ENCODE data around the gene COX8C. TPM values are rescaled to one million over a fixed set of nuclear protein-coding genes. Genes with fewer than 3 reads are reported as not detected.

The COX8C gene
- total and polyA plus RNA-seq, 2 experiments from 2014 or later = 0.73 TPM; not detected in 1

- H3K9me2 ChIP-seq (ENCODE audit: insufficient read depth) = no peaks in the 10 kb centered on the region
- no peaks in the 10 kb centered on the region for H3K27me3 ChIP-seq (ENCODE audit: insufficient read depth)
- H3K36me3 ChIP-seq (ENCODE audit: insufficient read depth) = no peaks in the 10 kb centered on the region
- Mint-ChIP-seq H3K36me3 (ENCODE audit: low read depth) (0 out of 3 replicates have a peak, but pooled peaks cover 5% of the 10 kb centered on the region), H3K27ac (no peak overlapping the region), H3K9me3 (peaks cover 6% of the 10 kb centered on the region; the same call in 1 of the 3 replicates), H3K4me3 (no peak overlapping the region), H3K4me1 (no peaks in the 10 kb centered on the region), H3K27me3 (ENCODE audit: insufficient read depth, low read depth, poor library complexity) (no peaks in the 10 kb centered on the region)
- H3K4me2 ChIP-seq = no peak overlapping the region
- no peak overlapping the region for H3K4me3 ChIP-seq
- no peak overlapping the region for H3K27ac ChIP-seq (ENCODE audit: low read depth)
- H3K79me2 ChIP-seq (replicated peaks; ENCODE audit: insufficient read depth) = no peaks in the 10 kb centered on the region
- TF ChIP-seq ZNF331 (CRISPR knock-in tag; IDR thresholded peaks at IDR 0.05; ENCODE audit: low read depth) (no peak), ZNF462 (CRISPR knock-in tag; IDR thresholded peaks at IDR 0.05) (no peak), POLR2AphosphoS5 (IDR thresholded peaks at IDR 0.05; ENCODE audit: low read depth) (no peak), REST (IDR thresholded peaks at IDR 0.05; ENCODE audit: unreplicated experiment) (no peak), EZH2 (IDR thresholded peaks at IDR 0.05; ENCODE audit: low read depth, unreplicated experiment) (no peak), ZNF114 (CRISPR knock-in tag; IDR thresholded peaks at IDR 0.05) (no peak), NANOG (IDR thresholded peaks at IDR 0.05; ENCODE audit: borderline replicate concordance) (no peak), JUNB (IDR thresholded peaks at IDR 0.05; ENCODE audit: unreplicated experiment) (no peak), CREB1 (CRISPR knock-in tag; IDR thresholded peaks at IDR 0.05; ENCODE audit: low read depth) (no peak)
- ATAC-seq (no peak), DNase-seq (ENCODE audit: low spot score) (no peak)
- H4K20me1 ChIP-seq (replicated peaks; ENCODE audit: insufficient read depth) = no peaks in the 10 kb centered on the region
- H3F3A ChIP-seq (replicated peaks; ENCODE audit: low read depth) = no peaks in the 10 kb centered on the region
- H3K4me1 ChIP-seq (ENCODE audit: insufficient read depth) = no peaks in the 10 kb centered on the region
- H2AFZ ChIP-seq = no peak overlapping the region
Observed at GRCh38 chr14:93379831-93380230, 32.8 kb downstream of the COX8C start.

All from GM23338 (cell line).